HL-60 (cell line): ENCODE results near the gene NEUROD6.

Experiments
- DNase-seq, 2 experiments: peaks; one replicate each; pipeline ENCODE4 v3.0.0-alpha.2; 2010 to 2020; ENCODE audit warnings: low read depth in 1 of 2, low spot score in 1 of 2
- H3K27ac ChIP-seq: fragments of 250-450 bp; sonication (Bioruptor Pico); replicated peaks from 2 replicates; pipeline ENCODE4 v1.5.1; 2020; ENCODE audit warnings: mild to moderate bottlenecking, moderate library complexity
- H3K27me3 ChIP-seq: fragments of 250-450 bp; sonication (Bioruptor Pico); 2 replicates; pipeline ENCODE4 v1.5.1; 2021; ENCODE audit warnings: mild to moderate bottlenecking, moderate library complexity; ENCODE audit not compliant: insufficient read depth, poor library complexity, severe bottlenecking
- H3K4me3 ChIP-seq: replicated peaks from 2 replicates; pipeline ENCODE4 v1.5.1; 2011; ENCODE audit warnings: mild to moderate bottlenecking, control low read depth, low read length; ENCODE audit not compliant: insufficient read depth
- CTCF ChIP-seq: IDR thresholded peaks from one replicate; pipeline ENCODE4 v1.5.1; 2011; ENCODE audit warnings: low read length, control low read depth, inconsistent platforms; ENCODE audit not compliant: insufficient read depth
- GABPA ChIP-seq: IDR thresholded peaks from 2 replicates; pipeline ENCODE4 v1.6.1; 2012; ENCODE audit warnings: low read depth
- POLR2AphosphoS5 ChIP-seq: IDR thresholded peaks from 2 replicates; pipeline ENCODE4 v1.6.1; 2012; ENCODE audit warnings: low read depth
- REST ChIP-seq: IDR thresholded peaks from 2 replicates; pipeline ENCODE4 v1.6.1; 2012; ENCODE audit warnings: low read depth; ENCODE audit not compliant: insufficient replicate concordance
- SPI1 ChIP-seq: IDR thresholded peaks from 2 replicates; pipeline ENCODE4 v1.6.1; 2012; ENCODE audit warnings: low read depth, mild to moderate bottlenecking, borderline replicate concordance

Gene NEUROD6

DNA sequence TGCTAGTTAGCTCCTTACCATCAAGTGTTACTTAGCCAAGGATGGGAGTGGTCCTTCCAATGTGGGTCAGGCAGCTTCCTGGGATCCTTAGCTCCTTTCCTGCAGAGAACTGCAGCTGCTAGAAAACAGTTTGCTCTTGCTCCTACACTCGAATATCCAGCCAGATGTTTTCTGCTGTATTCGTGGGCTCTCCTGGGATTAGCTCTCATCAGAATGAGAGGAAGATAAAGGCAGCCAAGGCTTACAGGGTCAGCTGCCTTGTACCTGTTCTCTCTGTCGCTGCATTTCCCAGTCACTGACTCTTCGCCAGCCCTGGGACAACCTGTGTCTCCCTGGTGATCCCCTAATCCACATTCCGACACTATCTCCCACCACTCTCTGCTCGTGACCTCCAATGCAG lies 29.0 kb downstream of the NEUROD6 start:
- H3K4me3 ChIP-seq = no peak overlapping the region
- H3K27me3 ChIP-seq = peaks cover 2% of the 10 kb centered on the region
- TF ChIP-seq GABPA (no peak), SPI1 (no peak), POLR2AphosphoS5 (no peak), REST (no peak), CTCF (no peak)
- DNase-seq = no peak
- H3K27ac ChIP-seq = no peak overlapping the region

- Histone ChIP-seq H3K4me3 (no peak overlapping the region), H3K27me3 (peaks cover 2% of the 10 kb centered on the region), H3K27ac (no peak overlapping the region)
- TF ChIP-seq REST = no peak
- TF ChIP-seq POLR2AphosphoS5 = no peak
- no peak for TF ChIP-seq CTCF
- no peak for TF ChIP-seq GABPA
- no peak for TF ChIP-seq SPI1
- no peak for DNase-seq
Observed at GRCh38 chr7:31310321-31310935, 30.1 kb downstream of the NEUROD6 start.

- peaks cover 2% of the 10 kb centered on the region for H3K27me3 ChIP-seq
- no peak overlapping the region for H3K4me3 ChIP-seq
- no peak for DNase-seq
- no peak for TF ChIP-seq POLR2AphosphoS5
- TF ChIP-seq CTCF = no peak
- no peak for TF ChIP-seq GABPA
- no peak for TF ChIP-seq SPI1
- TF ChIP-seq REST = no peak
- H3K27ac ChIP-seq = no peak overlapping the region
Observed at GRCh38 chr7:31309407-31309806, 31.1 kb downstream of the NEUROD6 start.
